ENCODE measurements around the gene STUB1. TPM values are rescaled to one million over a fixed set of nuclear protein-coding genes. Genes with fewer than 3 reads are reported as not detected.

STUB1 gene
- total RNA-seq, 2 experiments from 2014 or later, result 72.4 to 85.5 TPM

DNA sequence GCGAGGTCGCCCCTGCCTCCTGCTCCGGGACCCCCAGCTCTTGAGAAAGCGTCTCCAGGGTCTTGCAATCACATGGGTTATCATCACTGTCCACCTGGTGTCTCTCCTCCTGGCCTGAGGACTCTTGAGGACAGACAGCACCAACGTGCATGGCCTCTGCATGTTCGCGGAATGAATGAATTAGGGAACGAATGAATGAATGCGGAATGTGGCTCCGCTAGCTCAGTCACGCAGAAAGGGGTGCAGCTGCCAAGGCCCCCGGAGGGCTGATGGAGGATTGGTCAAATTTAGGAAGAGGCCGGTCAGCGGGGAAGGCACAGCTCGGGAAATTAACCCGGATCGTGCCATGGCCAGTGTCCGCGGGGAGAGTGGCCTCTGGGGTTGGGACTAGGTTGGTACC, 22.1 kb downstream of the STUB1 start:
- ChIA-PET CTCF (ENCODE audit: unreplicated experiment) (no interaction called here), POLR2A (no interaction called here)
- BruUV-seq (replicated peaks), result no TSS peak
- no peak for DNase-seq (ENCODE audit: low spot score)
- H3K79me2 ChIP-seq (ENCODE audit: insufficient read depth, low read depth, low read length), result no peaks in the 10 kb centered on the region
- TF ChIP-seq, protein P1, sequence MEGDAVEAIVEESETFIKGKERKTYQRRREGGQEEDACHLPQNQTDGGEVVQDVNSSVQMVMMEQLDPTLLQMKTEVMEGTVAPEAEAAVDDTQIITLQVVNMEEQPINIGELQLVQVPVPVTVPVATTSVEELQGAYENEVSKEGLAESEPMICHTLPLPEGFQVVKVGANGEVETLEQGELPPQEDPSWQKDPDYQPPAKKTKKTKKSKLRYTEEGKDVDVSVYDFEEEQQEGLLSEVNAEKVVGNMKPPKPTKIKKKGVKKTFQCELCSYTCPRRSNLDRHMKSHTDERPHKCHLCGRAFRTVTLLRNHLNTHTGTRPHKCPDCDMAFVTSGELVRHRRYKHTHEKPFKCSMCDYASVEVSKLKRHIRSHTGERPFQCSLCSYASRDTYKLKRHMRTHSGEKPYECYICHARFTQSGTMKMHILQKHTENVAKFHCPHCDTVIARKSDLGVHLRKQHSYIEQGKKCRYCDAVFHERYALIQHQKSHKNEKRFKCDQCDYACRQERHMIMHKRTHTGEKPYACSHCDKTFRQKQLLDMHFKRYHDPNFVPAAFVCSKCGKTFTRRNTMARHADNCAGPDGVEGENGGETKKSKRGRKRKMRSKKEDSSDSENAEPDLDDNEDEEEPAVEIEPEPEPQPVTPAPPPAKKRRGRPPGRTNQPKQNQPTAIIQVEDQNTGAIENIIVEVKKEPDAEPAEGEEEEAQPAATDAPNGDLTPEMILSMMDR (conservative IDR thresholded peaks at IDR 0.05; ENCODE audit: low read length), result no peak
- no peak for TF ChIP-seq EZH2phosphoT487 (IDR thresholded peaks at IDR 0.05; ENCODE audit: borderline replicate concordance, low read depth, low read length)
- H3K9me2 ChIP-seq (ENCODE audit: insufficient read depth, low read length), result no peaks in the 10 kb centered on the region
- H3K9me3 ChIP-seq (ENCODE audit: low read length), result no peaks in the 10 kb centered on the region
- H3K27ac ChIP-seq (ENCODE audit: low read depth, low read length, poor library complexity, severe bottlenecking), result no peak overlapping the region
- H3K4me2 ChIP-seq (ENCODE audit: low read length), result no peak overlapping the region
- H3K4me1 ChIP-seq (ENCODE audit: insufficient read depth, low read length, poor library complexity, severe bottlenecking), result no peaks in the 10 kb centered on the region
- no peaks in the 10 kb centered on the region for H4K20me1 ChIP-seq (ENCODE audit: insufficient read depth, low read length)
- intact Hi-C loops (cut with micrococcal nuclease; ENCODE audit: unreplicated experiment), result no loop called here
- no peaks in the 10 kb centered on the region for H3K36me3 ChIP-seq (ENCODE audit: insufficient read depth, low read length)
- H3K4me3 ChIP-seq (ENCODE audit: low read depth, low read length, poor library complexity, severe bottlenecking), result no peak overlapping the region
- no peak overlapping the region for H2AFZ ChIP-seq (ENCODE audit: low read length)

DNA sequence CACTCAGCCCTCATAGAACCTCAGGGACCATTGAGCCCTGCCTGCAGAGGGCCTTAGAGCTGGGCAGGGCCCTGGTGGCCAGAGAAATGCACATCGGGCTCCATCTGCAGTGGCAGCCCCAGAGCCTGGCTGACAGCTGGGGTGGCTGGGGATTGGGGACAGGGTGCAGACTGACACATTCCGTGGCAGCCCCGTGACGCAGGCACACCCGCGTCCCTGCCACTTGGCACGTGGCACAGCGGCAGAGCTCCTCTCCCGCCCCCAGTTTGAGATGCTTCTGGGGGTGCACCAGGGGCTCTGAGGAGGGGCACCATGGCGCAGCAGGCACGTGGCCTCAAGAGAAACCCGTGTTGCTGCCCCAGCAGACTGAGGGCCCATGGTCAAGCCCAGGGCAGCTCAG, 23.2 kb downstream of the STUB1 start:
- H3K9me3 ChIP-seq (ENCODE audit: low read length), result no peaks in the 10 kb centered on the region
- ChIA-PET POLR2A (no interaction called here), CTCF (ENCODE audit: unreplicated experiment) (no interaction called here)
- no peaks in the 10 kb centered on the region for H3K36me3 ChIP-seq (ENCODE audit: insufficient read depth, low read length)
- BruUV-seq (replicated peaks), result no TSS peak
- DNase-seq (ENCODE audit: low spot score), result no peak
- H3K4me2 ChIP-seq (ENCODE audit: low read length), result no peak overlapping the region
- no peak overlapping the region for H3K27ac ChIP-seq (ENCODE audit: low read depth, low read length, poor library complexity, severe bottlenecking)
- H3K4me1 ChIP-seq (ENCODE audit: insufficient read depth, low read length, poor library complexity, severe bottlenecking), result no peaks in the 10 kb centered on the region
- H3K79me2 ChIP-seq (ENCODE audit: insufficient read depth, low read depth, low read length), result no peaks in the 10 kb centered on the region
- H3K4me3 ChIP-seq (ENCODE audit: low read depth, low read length, poor library complexity, severe bottlenecking), result no peak overlapping the region
- intact Hi-C loops (cut with micrococcal nuclease; ENCODE audit: unreplicated experiment), result no loop called here
- no peaks in the 10 kb centered on the region for H4K20me1 ChIP-seq (ENCODE audit: insufficient read depth, low read length)
- no peaks in the 10 kb centered on the region for H3K9me2 ChIP-seq (ENCODE audit: insufficient read depth, low read length)
- H2AFZ ChIP-seq (ENCODE audit: low read length), result no peak overlapping the region
- TF ChIP-seq, protein P1 (conservative IDR thresholded peaks at IDR 0.05; ENCODE audit: low read length), result no peak
- TF ChIP-seq EZH2phosphoT487 (IDR thresholded peaks at IDR 0.05; ENCODE audit: borderline replicate concordance, low read depth, low read length), result no peak

DNA sequence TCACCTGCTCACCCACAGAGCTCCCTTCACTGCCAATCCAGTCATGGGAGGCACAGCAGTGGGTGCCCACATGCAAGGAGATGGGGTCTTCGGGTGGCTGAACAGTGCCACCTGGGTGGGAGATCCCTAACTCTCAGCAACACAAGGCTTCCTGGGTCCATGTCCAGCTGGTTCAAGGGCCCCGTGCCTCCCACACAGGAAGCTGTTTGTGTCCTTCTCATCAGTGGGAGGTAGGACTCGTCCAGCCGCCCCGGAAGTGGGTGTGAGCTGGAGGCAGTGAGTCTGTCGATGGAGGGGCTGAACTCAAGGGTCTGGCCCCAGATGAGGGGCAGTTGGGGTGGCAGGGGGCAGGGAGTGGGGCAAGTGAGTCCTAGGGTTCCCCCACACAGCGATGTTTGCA, 23.8 kb downstream of the STUB1 start:
- Histone ChIP-seq H4K20me1 (ENCODE audit: insufficient read depth, low read length) (no peaks in the 10 kb centered on the region), H3K9me2 (ENCODE audit: insufficient read depth, low read length) (no peaks in the 10 kb centered on the region), H3K9me3 (ENCODE audit: low read length) (no peaks in the 10 kb centered on the region), H3K4me1 (ENCODE audit: insufficient read depth, low read length, poor library complexity, severe bottlenecking) (no peaks in the 10 kb centered on the region), H3K27ac (ENCODE audit: low read depth, low read length, poor library complexity, severe bottlenecking) (no peak overlapping the region), H3K36me3 (ENCODE audit: insufficient read depth, low read length) (no peaks in the 10 kb centered on the region), H3K4me2 (ENCODE audit: low read length) (no peak overlapping the region), H2AFZ (ENCODE audit: low read length) (no peak overlapping the region), H3K79me2 (ENCODE audit: insufficient read depth, low read depth, low read length) (no peaks in the 10 kb centered on the region), H3K4me3 (ENCODE audit: low read depth, low read length, poor library complexity, severe bottlenecking) (no peak overlapping the region)
- ChIA-PET POLR2A (no interaction called here), CTCF (ENCODE audit: unreplicated experiment) (no interaction called here)
- intact Hi-C loops (cut with micrococcal nuclease; ENCODE audit: unreplicated experiment), result no loop called here
- BruUV-seq (replicated peaks), result no TSS peak
- no peak for DNase-seq (ENCODE audit: low spot score)
- TF ChIP-seq, protein P1 (conservative IDR thresholded peaks at IDR 0.05; ENCODE audit: low read length), result no peak
- TF ChIP-seq EZH2phosphoT487 (IDR thresholded peaks at IDR 0.05; ENCODE audit: borderline replicate concordance, low read depth, low read length), result no peak

Measured in OCI-LY7 (cell line).